Activated T-cell treated with anti-CD3 and anti-CD28 coated beads, Interleukin-2, amount 50 U/mL, for 48 hours (primary cell): ENCODE results near the gene BRIX1.
A peak's percentile ranks its signal among the peaks of the same experiment; 100 is the strongest.

Experiments
- DNase-seq, 2 experiments: peaks; one replicate each; pipeline ENCODE4 v3.0.0-alpha.2; 2020

The BRIX1 gene

GRCh38 chr5:34915139-34915855 lies at the start of gene BRIX1, which contains the start of gene RAD1:
BRIX1 (plus strand) TSS chr5:34915711; CDS start chr5:34915739, 28 bp downstream.
RAD1 (minus strand) TSS chr5:34915504; CDS start chr5:34914892, 612 bp downstream.
- peak; percentile 94 to 96 for DNase-seq

GRCh38 chr5:34866989-34867471 lies 48.5 kb upstream of the BRIX1 start:
- no peak for DNase-seq

GRCh38 chr5:34867660-34868059 lies 47.9 kb upstream of the BRIX1 start:
- DNase-seq = no peak

- no peak for DNase-seq
Observed at GRCh38 chr5:34868791-34869190, 46.7 kb upstream of the BRIX1 start.

- no peak for DNase-seq
Observed at GRCh38 chr5:34869256-34869655, 46.3 kb upstream of the BRIX1 start.

GRCh38 chr5:34870382-34870781 lies 45.1 kb upstream of the BRIX1 start:
- no peak for DNase-seq

GRCh38 chr5:34876275-34876674 lies 39.2 kb upstream of the BRIX1 start:
- no peak for DNase-seq

- no peak for DNase-seq
Observed at GRCh38 chr5:34881246-34881645, 34.3 kb upstream of the BRIX1 start.

- DNase-seq = no peak
Observed at GRCh38 chr5:34886392-34887119, 29.0 kb upstream of the BRIX1 start.

GRCh38 chr5:34889394-34889793 lies 26.1 kb upstream of the BRIX1 start:
- DNase-seq = no peak

GRCh38 chr5:34891981-34892380 lies 23.5 kb upstream of the BRIX1 start:
- no peak for DNase-seq

GRCh38 chr5:34892414-34892813 lies 23.1 kb upstream of the BRIX1 start:
- no peak for DNase-seq

- no peak for DNase-seq
Observed at GRCh38 chr5:34894716-34895115, 20.8 kb upstream of the BRIX1 start.

- DNase-seq = no peak
Observed at GRCh38 chr5:34895641-34896419, 19.7 kb upstream of the BRIX1 start.

- no peak for DNase-seq
Observed at GRCh38 chr5:34897646-34898045, 17.9 kb upstream of the BRIX1 start.

GRCh38 chr5:34898258-34898895 lies 17.1 kb upstream of the BRIX1 start:
- peak; percentile 53 to 61 for DNase-seq

- DNase-seq = no peak
Observed at GRCh38 chr5:34899066-34899465, 16.4 kb upstream of the BRIX1 start.

- DNase-seq = no peak
Observed at GRCh38 chr5:34900652-34901051, 14.9 kb upstream of the BRIX1 start.

GRCh38 chr5:34903260-34903659 lies 12.3 kb upstream of the BRIX1 start:
- no peak for DNase-seq

- no peak for DNase-seq
Observed at GRCh38 chr5:34905564-34905963, 9.9 kb upstream of the BRIX1 start.

- DNase-seq = no peak
Observed at GRCh38 chr5:34913072-34913471, 2.4 kb upstream of the BRIX1 start.

GRCh38 chr5:34914671-34915138 lies 806 bp upstream of the BRIX1 start:
- peak; percentile 49 to 53 for DNase-seq

GRCh38 chr5:34915856-34916192 lies 313 bp downstream of the BRIX1 start:
- no peak for DNase-seq
